H9 (cell line): ENCODE data around the gene GLDC. TPM values are rescaled to one million over a fixed set of nuclear protein-coding genes. Genes with fewer than 3 reads are reported as not detected.

ENCODE experiments used
- DNase-seq: peaks from one replicate; pipeline ENCODE4 v3.0.0-alpha.2; 2017
- H2AFZ ChIP-seq: one replicate; pipeline ENCODE4 v1.6.1; 2013; ENCODE audit warnings: mild to moderate bottlenecking, low read length, control low read depth, moderate library complexity
- H2AK5ac ChIP-seq: 2 replicates; pipeline ENCODE4 v1.6.1; 2013; ENCODE audit warnings: low read length, control low read depth, mixed read lengths; ENCODE audit not compliant: insufficient read length
- H2BK120ac ChIP-seq: one replicate; pipeline ENCODE4 v1.6.1; 2013; ENCODE audit warnings: low read depth, mild to moderate bottlenecking, low read length, control low read depth, inconsistent platforms; ENCODE audit not compliant: poor library complexity, severe bottlenecking
- H2BK12ac ChIP-seq: 2 replicates; pipeline ENCODE4 v1.6.1; 2013; ENCODE audit warnings: low read length, control low read depth, mixed read lengths, low read depth; ENCODE audit not compliant: insufficient read length
- H2BK15ac ChIP-seq: 2 replicates; pipeline ENCODE4 v1.6.1; 2013; ENCODE audit warnings: low read depth, low read length, control low read depth
- H2BK20ac ChIP-seq: one replicate; pipeline ENCODE4 v1.6.1; 2013; ENCODE audit warnings: low read depth, mild to moderate bottlenecking, low read length, control low read depth, inconsistent platforms; ENCODE audit not compliant: poor library complexity, severe bottlenecking
- H2BK5ac ChIP-seq: 2 replicates; pipeline ENCODE4 v1.6.1; 2013; ENCODE audit warnings: low read length, control low read depth, mixed read lengths; ENCODE audit not compliant: insufficient read length
- H3K14ac ChIP-seq: 2 replicates; pipeline ENCODE4 v1.6.1; 2013; ENCODE audit warnings: low read length, control low read depth; ENCODE audit not compliant: insufficient read depth
- H3K18ac ChIP-seq: 2 replicates; pipeline ENCODE4 v1.6.1; 2013; ENCODE audit warnings: low read depth, mild to moderate bottlenecking, mixed read lengths, low read length, control low read depth; ENCODE audit not compliant: insufficient read length
- H3K23ac ChIP-seq: 2 replicates; pipeline ENCODE4 v1.6.1; 2013; ENCODE audit warnings: low read length, control low read depth, mixed read lengths, low read depth; ENCODE audit not compliant: insufficient read length
- H3K23me2 ChIP-seq: 2 replicates; pipeline ENCODE4 v1.6.1; 2013; ENCODE audit warnings: low read depth, mild to moderate bottlenecking, mixed read lengths, low read length, control low read depth; ENCODE audit not compliant: insufficient read length, poor library complexity, severe bottlenecking
- H3K27ac ChIP-seq: 2 replicates; pipeline ENCODE4 v1.5.1; 2013; ENCODE audit warnings: low read length, control low read depth, mixed read lengths, low read depth; ENCODE audit not compliant: insufficient read length
- H3K27me3 ChIP-seq: 2 replicates; pipeline ENCODE4 v1.6.1; 2013; ENCODE audit warnings: low read length, control low read depth, inconsistent platforms; ENCODE audit not compliant: insufficient read depth
- H3K4ac ChIP-seq: 2 replicates; pipeline ENCODE4 v1.6.1; 2013; ENCODE audit warnings: low read depth, mild to moderate bottlenecking, control low read depth, inconsistent platforms, low read length, moderate library complexity
- H3K4me1 ChIP-seq: 2 replicates; pipeline ENCODE4 v1.6.1; 2013; ENCODE audit warnings: low read length, control low read depth, inconsistent platforms; ENCODE audit not compliant: insufficient read depth
- H3K4me2 ChIP-seq: 2 replicates; pipeline ENCODE4 v1.6.1; 2013; ENCODE audit warnings: low read length, control low read depth, mixed read lengths; ENCODE audit not compliant: insufficient read length, insufficient read depth
- H3K56ac ChIP-seq: 2 replicates; pipeline ENCODE4 v1.6.1; 2013; ENCODE audit warnings: low read depth, mild to moderate bottlenecking, mixed read lengths, low read length, control low read depth; ENCODE audit not compliant: insufficient read length
- H3K79me1 ChIP-seq: 2 replicates; pipeline ENCODE4 v1.6.1; 2013; ENCODE audit warnings: low read depth, mild to moderate bottlenecking, moderate library complexity, low read length, control low read depth, inconsistent platforms; ENCODE audit not compliant: insufficient read depth, poor library complexity, severe bottlenecking
- H3K79me2 ChIP-seq: 2 replicates; pipeline ENCODE4 v1.6.1; 2013; ENCODE audit warnings: low read length, control low read depth, inconsistent platforms; ENCODE audit not compliant: insufficient read depth
- H3K9ac ChIP-seq: 2 replicates; pipeline ENCODE4 v1.6.1; 2013; ENCODE audit warnings: low read length, control low read depth, mixed read lengths; ENCODE audit not compliant: insufficient read length; ENCODE audit errors: extremely low read depth
- H3K9me3 ChIP-seq: one replicate; pipeline ENCODE4 v1.6.1; 2013; ENCODE audit warnings: low read depth, low read length, inconsistent platforms; ENCODE audit not compliant: control insufficient read depth
- H3T11ph ChIP-seq: one replicate; pipeline ENCODE4 v1.6.1; 2013; ENCODE audit warnings: mild to moderate bottlenecking, low read length, control low read depth, inconsistent platforms
- H4K20me1 ChIP-seq: one replicate; pipeline ENCODE4 v1.6.1; 2013; ENCODE audit not compliant: control insufficient read depth, insufficient read length, insufficient read depth
- H4K5ac ChIP-seq: 2 replicates; pipeline ENCODE4 v1.6.1; 2013; ENCODE audit warnings: low read depth, mild to moderate bottlenecking, mixed read lengths, low read length, control low read depth; ENCODE audit not compliant: insufficient read length
- H4K8ac ChIP-seq: replicated peaks from 2 replicates; pipeline ENCODE4 v1.6.1; 2013; ENCODE audit warnings: low read length, control low read depth, mixed read lengths, low read depth; ENCODE audit not compliant: insufficient read length
- H4K91ac ChIP-seq: 2 replicates; pipeline ENCODE4 v1.6.1; 2013; ENCODE audit warnings: low read depth, mild to moderate bottlenecking, moderate library complexity, mixed read lengths, low read length, control low read depth; ENCODE audit not compliant: insufficient read length
- H3K27ac Mint-ChIP-seq, 3 experiments: 2 replicates in 2 of 3; 3 replicates in 1 of 3; pipeline ENCODE4 v1.8.0; 2020 to 2021; ENCODE audit warnings: mixed read lengths in 3 of 3, mild to moderate bottlenecking in 1 of 3, moderate library complexity in 1 of 3
- H3K27me3 Mint-ChIP-seq: 2 replicates; pipeline ENCODE4 v1.8.0; 2021; ENCODE audit warnings: low read depth, mild to moderate bottlenecking, moderate library complexity, mixed read lengths
- H3K36me3 Mint-ChIP-seq, 3 experiments: 2 replicates in 2 of 3; 3 replicates in 1 of 3; pipeline ENCODE4 v1.8.0; 2020 to 2021; ENCODE audit warnings: low read depth in 3 of 3, mixed read lengths in 3 of 3; ENCODE audit not compliant: insufficient read depth in 1 of 3
- H3K4me1 Mint-ChIP-seq, 2 experiments: 2 replicates each; pipeline ENCODE4 v1.8.0; 2020; ENCODE audit warnings: mixed read lengths in 2 of 2
- H3K4me3 Mint-ChIP-seq, 2 experiments: 2 replicates in 1 of 2; 3 replicates in 1 of 2; pipeline ENCODE4 v1.8.0; 2020 to 2021; ENCODE audit warnings: mild to moderate bottlenecking in 2 of 2, mixed read lengths in 2 of 2, moderate library complexity in 1 of 2
- H3K9me3 Mint-ChIP-seq, 2 experiments: 2 replicates in 1 of 2; 3 replicates in 1 of 2; pipeline ENCODE4 v1.8.0; 2020; ENCODE audit warnings: mild to moderate bottlenecking in 2 of 2, mixed read lengths in 2 of 2, moderate library complexity in 1 of 2
- WGBS: extraction: QIAGEN DNeasy Blood & Tissue Kit; methylation state at CpG from one replicate; pipeline ENCODE4 v1.1.7; 2013; ENCODE audit warnings: missing lambda C conversion rate, low lambda C conversion rate, mixed read lengths; ENCODE audit not compliant: insufficient read length; ENCODE audit errors: extremely low coverage; 5-methylcytosine and 5-hydroxymethylcytosine counted together
- total RNA-seq: library from RNA; stranded (reverse); gene quantifications from 2 replicates; pipeline ENCODE4 v1.2.1, GENCODE V29; 2021
- TF ChIP-seq, protein P1 (sequence below): fragments of 200-600 bp; sonication (generic); conservative IDR thresholded peaks from 3 replicates; pipeline ENCODE4 v1.8.0; 2021; ENCODE audit warnings: antibody characterized with exemption, mild to moderate bottlenecking

The GLDC gene
- total RNA-seq, 1 experiment from 2014 or later, result 74.4 TPM

DNA sequence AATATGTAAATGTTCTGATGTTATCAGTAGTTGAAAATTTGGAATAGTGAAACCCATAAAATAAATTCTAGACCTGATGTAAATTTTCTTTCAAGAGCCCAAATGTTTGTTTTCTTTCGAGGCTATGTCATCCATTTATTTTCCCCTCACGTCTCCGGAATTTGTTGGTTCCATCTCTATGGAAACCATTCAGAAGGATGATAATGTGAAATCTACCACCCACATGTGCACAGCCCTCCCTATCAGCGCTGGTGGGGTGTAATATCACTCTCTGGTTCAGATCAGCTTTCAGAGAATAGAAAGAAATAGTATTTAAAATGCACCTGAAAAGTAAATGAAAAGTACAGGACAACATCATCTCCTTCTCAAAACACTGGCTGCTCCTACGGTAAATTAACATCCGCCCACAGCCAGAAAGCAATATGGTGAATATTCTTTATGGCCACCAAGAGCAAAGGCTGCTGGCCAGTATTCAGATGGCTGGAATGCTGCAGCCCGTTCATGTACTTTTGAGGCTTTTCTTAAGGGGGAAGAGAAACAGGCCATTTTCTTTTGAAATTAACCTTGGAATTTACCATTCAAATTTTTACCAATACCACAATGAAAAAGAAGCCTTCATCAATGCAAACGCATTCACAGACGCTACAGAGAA lies 28.5 kb downstream of the GLDC start:
- no peak overlapping the region for H3K4me2 ChIP-seq

More for the DNA sequence above, 28.5 kb downstream of the GLDC start:
- no peak overlapping the region for H3K4me3 Mint-ChIP-seq
- Histone ChIP-seq H3K27me3 (no peaks in the 10 kb centered on the region), H2BK15ac (no peak overlapping the region), H3K14ac (no peak overlapping the region), H3K79me1 (peaks cover 3% of the 10 kb centered on the region), H3K18ac (no peak overlapping the region), H2BK20ac (no peak overlapping the region), H2BK120ac (no peak overlapping the region), H3K4me1 (no peaks in the 10 kb centered on the region), H2AFZ (no peak overlapping the region), H4K5ac (no peak overlapping the region), H3K79me2 (no peaks in the 10 kb centered on the region), H3K56ac (no peak overlapping the region), H2BK12ac (no peak overlapping the region), H4K8ac (no peak overlapping the region), H3K9me3 (no peaks in the 10 kb centered on the region), H4K91ac (no peak overlapping the region), H2AK5ac (no peak overlapping the region), H3K27ac (no peak overlapping the region), H3K9ac (no peak overlapping the region), H2BK5ac (no peak overlapping the region), H3T11ph (no peak overlapping the region), H3K23me2 (no peaks in the 10 kb centered on the region), H4K20me1 (no peaks in the 10 kb centered on the region), H3K4ac (no peak overlapping the region), H3K23ac (no peak overlapping the region)
- H3K27me3 Mint-ChIP-seq, result no peaks in the 10 kb centered on the region
- WGBS, result no CpG with 5 or more reads among the region's 9 CpGs
- H3K4me1 Mint-ChIP-seq, result peaks cover 13% of the 10 kb centered on the region in 2 experiments
- TF ChIP-seq, protein P1, sequence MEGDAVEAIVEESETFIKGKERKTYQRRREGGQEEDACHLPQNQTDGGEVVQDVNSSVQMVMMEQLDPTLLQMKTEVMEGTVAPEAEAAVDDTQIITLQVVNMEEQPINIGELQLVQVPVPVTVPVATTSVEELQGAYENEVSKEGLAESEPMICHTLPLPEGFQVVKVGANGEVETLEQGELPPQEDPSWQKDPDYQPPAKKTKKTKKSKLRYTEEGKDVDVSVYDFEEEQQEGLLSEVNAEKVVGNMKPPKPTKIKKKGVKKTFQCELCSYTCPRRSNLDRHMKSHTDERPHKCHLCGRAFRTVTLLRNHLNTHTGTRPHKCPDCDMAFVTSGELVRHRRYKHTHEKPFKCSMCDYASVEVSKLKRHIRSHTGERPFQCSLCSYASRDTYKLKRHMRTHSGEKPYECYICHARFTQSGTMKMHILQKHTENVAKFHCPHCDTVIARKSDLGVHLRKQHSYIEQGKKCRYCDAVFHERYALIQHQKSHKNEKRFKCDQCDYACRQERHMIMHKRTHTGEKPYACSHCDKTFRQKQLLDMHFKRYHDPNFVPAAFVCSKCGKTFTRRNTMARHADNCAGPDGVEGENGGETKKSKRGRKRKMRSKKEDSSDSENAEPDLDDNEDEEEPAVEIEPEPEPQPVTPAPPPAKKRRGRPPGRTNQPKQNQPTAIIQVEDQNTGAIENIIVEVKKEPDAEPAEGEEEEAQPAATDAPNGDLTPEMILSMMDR, result no peak
- peaks cover 5% of the 10 kb centered on the region in 2 experiments for H3K9me3 Mint-ChIP-seq
- H3K27ac Mint-ChIP-seq, result no peak overlapping the region
- peaks cover 22 to 44% (median 25%) of the 10 kb centered on the region in 3 experiments for H3K36me3 Mint-ChIP-seq
- no peak for DNase-seq
